OCI-LY7 (cell line): ENCODE measurements around the gene ACAP3. TPM values are rescaled to one million over a fixed set of nuclear protein-coding genes. Genes with fewer than 3 reads are reported as not detected.

ENCODE experiments used
- BruUV-seq: library from RNA; stranded (reverse); fragments of 400-500 nt; replicated peaks from 2 replicates; lab custom pipeline; 2021; lab: Mats Ljungman, UMichigan
- CTCF ChIA-PET: fragments of 300-600 bp; sonication (Branson Sonifier 250); formaldehyde crosslinking; loops from one replicate; lab custom pipeline; 2022; ENCODE audit warnings: antibody characterized with exemption; ENCODE audit not compliant: unreplicated experiment; lab: Charles Lee
- POLR2A ChIA-PET: fragments of 300-600 bp; sonication (Branson Sonifier 250); formaldehyde crosslinking; loops from one replicate; lab custom pipeline; 2022; ENCODE audit warnings: antibody characterized with exemption; lab: Charles Lee
- DNase-seq: peaks from one replicate; pipeline ENCODE4 v3.0.0-alpha.2; 2015; ENCODE audit warnings: low spot score
- H2AFZ ChIP-seq: fragments of 200-600 bp; sonication (generic), shearing (Covaris generic); 2 replicates; pipeline ENCODE4 v1.6.1; 2014; ENCODE audit warnings: mild to moderate bottlenecking, antibody characterized with exemption, low read length, moderate library complexity
- H3K27ac ChIP-seq: fragments of 200-600 bp; sonication (generic); 2 replicates; pipeline ENCODE4 v1.5.1; 2014; ENCODE audit warnings: mixed run types, low read depth, mild to moderate bottlenecking, moderate library complexity, low read length, inconsistent platforms; ENCODE audit not compliant: poor library complexity, severe bottlenecking
- H3K36me3 ChIP-seq: fragments of 200-600 bp; sonication (generic); 2 replicates; pipeline ENCODE4 v1.6.1; 2014; ENCODE audit warnings: mild to moderate bottlenecking, antibody characterized with exemption, low read length, moderate library complexity, mixed read lengths; ENCODE audit not compliant: insufficient read depth
- H3K4me1 ChIP-seq: fragments of 200-600 bp; sonication (generic); 2 replicates; pipeline ENCODE4 v1.5.1; 2014; ENCODE audit warnings: mild to moderate bottlenecking, low read length; ENCODE audit not compliant: insufficient read depth, poor library complexity, severe bottlenecking
- H3K4me2 ChIP-seq: fragments of 200-600 bp; sonication (generic); 2 replicates; pipeline ENCODE4 v1.6.1; 2014; ENCODE audit warnings: mild to moderate bottlenecking, low read length
- H3K4me3 ChIP-seq: fragments of 200-600 bp; sonication (generic); 2 replicates; pipeline ENCODE4 v1.5.1; 2014; ENCODE audit warnings: mild to moderate bottlenecking, low read depth, low read length; ENCODE audit not compliant: poor library complexity, severe bottlenecking
- H3K79me2 ChIP-seq: fragments of 200-600 bp; sonication (generic); 2 replicates; pipeline ENCODE4 v1.6.1; 2016; ENCODE audit warnings: low read depth, mild to moderate bottlenecking, low read length, moderate library complexity, mixed read lengths; ENCODE audit not compliant: insufficient read depth
- H3K9me2 ChIP-seq: fragments of 200-600 bp; sonication (generic); 2 replicates; pipeline ENCODE4 v1.6.1; 2016; ENCODE audit warnings: mild to moderate bottlenecking, low read length, mixed read lengths; ENCODE audit not compliant: insufficient read depth
- H3K9me3 ChIP-seq: fragments of 200-600 bp; sonication (generic); 2 replicates; pipeline ENCODE4 v1.6.1; 2014; ENCODE audit warnings: mild to moderate bottlenecking, mixed run types, low read length, mixed read lengths
- H4K20me1 ChIP-seq: fragments of 200-600 bp; sonication (generic); 2 replicates; pipeline ENCODE4 v1.6.1; 2014; ENCODE audit warnings: mild to moderate bottlenecking, antibody characterized with exemption, low read length, moderate library complexity, mixed read lengths; ENCODE audit not compliant: insufficient read depth
- CTCF ChIP-seq: fragments of 200-600 bp; sonication (generic); conservative IDR thresholded peaks from 2 replicates; pipeline ENCODE4 v1.5.1; 2014; ENCODE audit warnings: mild to moderate bottlenecking, antibody characterized with exemption, low read length, moderate library complexity, mixed read lengths
- EZH2phosphoT487 ChIP-seq: fragments of 200-600 bp; sonication (generic); IDR thresholded peaks from 2 replicates; pipeline ENCODE4 v1.6.1; 2018; ENCODE audit warnings: low read depth, borderline replicate concordance, mild to moderate bottlenecking, mixed run types, antibody characterized with exemption, low read length, moderate library complexity, mixed read lengths
- intact Hi-C: fragments of 100-400 bp; cut with micrococcal nuclease; formaldehyde crosslinking; loops from one replicate; pipeline ENCODE4 v1.10.0; 2022; ENCODE audit not compliant: unreplicated experiment
- total RNA-seq, 2 experiments: library from RNA; depleted of rRNA in 1 of 2; stranded (reverse); fragments of >200 nt in 1 of 2; shearing (Covaris generic) in 1 of 2; gene quantifications; 2 replicates each; pipeline ENCODE4 v1.2.3, GENCODE V29; 2014 to 2022

ACAP3 gene
- total RNA-seq, 2 experiments from 2014 or later, result 26.3 to 47.6 TPM

DNA sequence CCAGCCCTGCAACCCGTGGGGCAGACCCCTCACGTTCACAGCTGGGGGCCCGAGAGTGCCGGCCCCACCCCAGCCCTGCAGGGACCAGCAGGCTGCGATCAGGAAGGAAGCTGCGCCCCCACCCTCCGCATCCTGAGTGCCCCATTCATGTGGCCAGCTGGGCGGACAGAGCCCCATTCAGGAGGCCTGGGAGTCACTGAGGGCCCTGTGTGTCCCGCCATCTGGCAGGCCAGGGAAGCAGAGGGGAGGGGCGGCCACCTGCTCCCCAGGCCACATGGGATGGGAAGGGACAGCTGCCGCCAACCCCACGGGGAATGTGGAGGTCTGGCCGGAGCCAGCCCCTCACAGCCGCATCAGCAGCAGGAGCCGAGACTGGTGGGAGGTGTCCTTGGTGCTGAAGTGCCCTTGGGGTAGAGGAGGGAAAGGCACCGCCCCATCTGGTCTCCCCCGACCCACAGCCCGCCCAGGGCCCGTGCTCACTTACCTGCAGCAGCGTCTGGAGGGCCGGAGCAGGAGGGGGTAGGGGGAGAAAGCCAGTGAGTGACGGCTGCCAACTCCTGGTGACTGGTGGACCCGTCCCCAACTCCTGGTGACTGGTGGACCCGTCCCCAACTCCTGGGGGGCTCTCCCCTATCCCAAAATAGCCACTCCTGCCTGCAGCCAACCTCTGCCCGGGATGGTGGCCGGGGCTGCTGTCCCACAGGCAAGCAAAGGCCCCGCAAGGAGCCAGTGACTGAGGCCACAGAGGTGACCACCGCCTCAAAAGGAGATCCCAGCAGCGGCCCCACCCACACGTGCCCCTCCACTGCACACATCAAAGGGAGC is 8.7 kb downstream of the ACAP3 start:
- Histone ChIP-seq H3K36me3 (no peaks in the 10 kb centered on the region), H3K9me3 (no peaks in the 10 kb centered on the region), H3K27ac (no peak overlapping the region), H3K4me1 (no peaks in the 10 kb centered on the region), H3K4me2 (no peak overlapping the region), H3K79me2 (no peaks in the 10 kb centered on the region), H4K20me1 (no peaks in the 10 kb centered on the region), H3K4me3 (no peak overlapping the region), H3K9me2 (no peaks in the 10 kb centered on the region), H2AFZ (no peak overlapping the region)
- POLR2A ChIA-PET, result no interaction called here
- intact Hi-C loops, result no loop called here
- TF ChIP-seq CTCF, result no peak
- TF ChIP-seq EZH2phosphoT487, result no peak
- no TSS peak for BruUV-seq
- CTCF ChIA-PET, result no interaction called here
- no peak for DNase-seq

- Histone ChIP-seq H3K9me2 (no peaks in the 10 kb centered on the region), H3K4me1 (no peaks in the 10 kb centered on the region), H3K27ac (no peak overlapping the region), H3K9me3 (no peaks in the 10 kb centered on the region), H2AFZ (no peak overlapping the region), H3K36me3 (no peaks in the 10 kb centered on the region), H3K4me2 (no peak overlapping the region), H4K20me1 (no peaks in the 10 kb centered on the region), H3K4me3 (no peak overlapping the region), H3K79me2 (no peaks in the 10 kb centered on the region)
- CTCF ChIA-PET, result no interaction called here
- TF ChIP-seq EZH2phosphoT487 (no peak), CTCF (no peak)
- no TSS peak for BruUV-seq
- no peak for DNase-seq
- intact Hi-C loops, result no loop called here
- POLR2A ChIA-PET, result no interaction called here
Measured at GRCh38 chr1:1297802-1298424, 9.8 kb downstream of the ACAP3 start.
